HepG2 (cell line): ENCODE data around the gene HNRNPAB. TPM values are rescaled to one million over a fixed set of nuclear protein-coding genes. Genes with fewer than 3 reads are reported as not detected.

Experiments used
- AGO2 ChIP-seq: fragments of 200-400 bp; formaldehyde crosslinking; optimal IDR thresholded peaks from 2 replicates; pipeline ENCODE3; 2017; ENCODE audit warnings: mild to moderate bottlenecking, low read depth, low read length, moderate library complexity
- DMAP1 ChIP-seq: IDR thresholded peaks from 2 replicates; pipeline ENCODE4 v1.6.1; 2016
- HCFC1 ChIP-seq: fragments of 150-350 bp; IDR thresholded peaks from 2 replicates; pipeline ENCODE4 v1.6.1; 2014; ENCODE audit warnings: low read depth, low read length
- HNRNPLL ChIP-seq: fragments of 200-400 bp; formaldehyde crosslinking; IDR thresholded peaks from 2 replicates; pipeline ENCODE4 v1.6.1; 2017; ENCODE audit warnings: mild to moderate bottlenecking, low read depth, low read length; ENCODE audit not compliant: poor library complexity, severe bottlenecking
- IRF2 ChIP-seq: IDR thresholded peaks from 2 replicates; pipeline ENCODE4 v1.6.1; 2018; ENCODE audit warnings: missing genetic modification reagents, missing compliant biosample characterization
- KDM2A ChIP-seq: sonication (generic); formaldehyde crosslinking; IDR thresholded peaks from 2 replicates; pipeline ENCODE4 v1.4.0; 2020; ENCODE audit warnings: low read depth, missing genetic modification reagents, borderline replicate concordance
- NFE2L1 ChIP-seq: sonication (generic); formaldehyde crosslinking; IDR thresholded peaks from 2 replicates; pipeline ENCODE4 v1.4.0; 2020; ENCODE audit warnings: missing genetic modification reagents, mild to moderate bottlenecking, borderline replicate concordance
- NFIC ChIP-seq: IDR thresholded peaks from 2 replicates; pipeline ENCODE4 v1.6.1; 2012; ENCODE audit warnings: mild to moderate bottlenecking, low read length, inconsistent platforms
- PHF20 ChIP-seq: sonication (generic); formaldehyde crosslinking; IDR thresholded peaks from 2 replicates; pipeline ENCODE4 v1.5.0; 2020; ENCODE audit warnings: mild to moderate bottlenecking, missing genetic modification reagents
- PHF21A ChIP-seq: sonication (generic); formaldehyde crosslinking; IDR thresholded peaks from 2 replicates; pipeline ENCODE4 v1.5.0; 2020; ENCODE audit warnings: mild to moderate bottlenecking, missing genetic modification reagents
- SAP130 ChIP-seq: IDR thresholded peaks from 2 replicates; pipeline ENCODE4 v1.6.1; 2016; ENCODE audit warnings: low read depth
- U2AF1 ChIP-seq: fragments of 200-400 bp; formaldehyde crosslinking; optimal IDR thresholded peaks from 2 replicates; pipeline ENCODE3; 2017; ENCODE audit warnings: mild to moderate bottlenecking, low read depth, low read length
- ZNF256 ChIP-seq: sonication (generic); formaldehyde crosslinking; conservative IDR thresholded peaks from 2 replicates; pipeline ENCODE4 v1.4.0; 2020; ENCODE audit warnings: missing genetic modification reagents
- ZNF547 ChIP-seq: sonication (generic); formaldehyde crosslinking; IDR thresholded peaks from 2 replicates; pipeline ENCODE4 v1.5.1; 2020; ENCODE audit warnings: mild to moderate bottlenecking, missing genetic modification reagents
- ZNF709 ChIP-seq: sonication (generic); formaldehyde crosslinking; IDR thresholded peaks from 2 replicates; pipeline ENCODE4 v1.5.0; 2020; ENCODE audit warnings: mild to moderate bottlenecking, missing genetic modification reagents
- ZSCAN21 ChIP-seq: sonication (generic); formaldehyde crosslinking; IDR thresholded peaks from 2 replicates; pipeline ENCODE4 v1.8.0; 2022; ENCODE audit warnings: mild to moderate bottlenecking, missing genetic modification reagents, moderate library complexity, borderline replicate concordance
- polyA plus RNA-seq, 8 experiments: library from polyadenylated mRNA; depleted of rRNA in 3 of 8; stranded (reverse) in 7 of 8; unstranded in 1 of 8; fragments of >200 nt; fragmentation: Illumina TruSeq in 4 of 8; extraction: Trizol in 4 of 8; gene quantifications; 2 replicates each; pipeline versions ENCODE4 v1.2.1 to v1.2.3, GENCODE V29; 2011 to 2016; ENCODE audit warnings: low read depth in 4 of 8, missing spikeins in 1 of 8, mixed read lengths in 1 of 8; ENCODE audit not compliant: insufficient read depth in 1 of 8
- total RNA-seq, 5 experiments: library from RNA; depleted of rRNA; stranded (reverse); fragments of >200 nt; fragmentation: Illumina TruSeq; extraction: Trizol; gene quantifications; 2 replicates each; pipeline ENCODE4 v1.2.3, GENCODE V29; 2016; ENCODE audit warnings: low read depth in 1 of 5
- TF ChIP-seq, protein P1 (sequence below): sonication (generic); formaldehyde crosslinking; IDR thresholded peaks from 2 replicates; pipeline ENCODE4 v1.4.0; 2020; ENCODE audit warnings: missing genetic modification reagents
- TF ChIP-seq, protein P2 (sequence below): sonication (generic); formaldehyde crosslinking; IDR thresholded peaks from 2 replicates; pipeline ENCODE4 v1.4.0; 2020; ENCODE audit warnings: missing genetic modification reagents
- TF ChIP-seq, protein P3 (sequence below): sonication (generic); formaldehyde crosslinking; IDR thresholded peaks from 2 replicates; pipeline ENCODE4 v1.4.0; 2020; ENCODE audit warnings: missing genetic modification reagents
- TF ChIP-seq, protein P4 (sequence below): sonication (generic); formaldehyde crosslinking; IDR thresholded peaks from 2 replicates; pipeline ENCODE4 v1.5.0; 2020; ENCODE audit warnings: missing genetic modification reagents
- TF ChIP-seq, protein P5 (sequence below): sonication (generic); formaldehyde crosslinking; IDR thresholded peaks from 2 replicates; pipeline ENCODE4 v1.5.0; 2020; ENCODE audit warnings: missing genetic modification reagents

Gene HNRNPAB
- total and polyA plus RNA-seq, 2 of the 13 experiments (the other 11 are each of a cell fraction or from before 2014, with no cell fraction given): 62.6 to 111 TPM

DNA sequence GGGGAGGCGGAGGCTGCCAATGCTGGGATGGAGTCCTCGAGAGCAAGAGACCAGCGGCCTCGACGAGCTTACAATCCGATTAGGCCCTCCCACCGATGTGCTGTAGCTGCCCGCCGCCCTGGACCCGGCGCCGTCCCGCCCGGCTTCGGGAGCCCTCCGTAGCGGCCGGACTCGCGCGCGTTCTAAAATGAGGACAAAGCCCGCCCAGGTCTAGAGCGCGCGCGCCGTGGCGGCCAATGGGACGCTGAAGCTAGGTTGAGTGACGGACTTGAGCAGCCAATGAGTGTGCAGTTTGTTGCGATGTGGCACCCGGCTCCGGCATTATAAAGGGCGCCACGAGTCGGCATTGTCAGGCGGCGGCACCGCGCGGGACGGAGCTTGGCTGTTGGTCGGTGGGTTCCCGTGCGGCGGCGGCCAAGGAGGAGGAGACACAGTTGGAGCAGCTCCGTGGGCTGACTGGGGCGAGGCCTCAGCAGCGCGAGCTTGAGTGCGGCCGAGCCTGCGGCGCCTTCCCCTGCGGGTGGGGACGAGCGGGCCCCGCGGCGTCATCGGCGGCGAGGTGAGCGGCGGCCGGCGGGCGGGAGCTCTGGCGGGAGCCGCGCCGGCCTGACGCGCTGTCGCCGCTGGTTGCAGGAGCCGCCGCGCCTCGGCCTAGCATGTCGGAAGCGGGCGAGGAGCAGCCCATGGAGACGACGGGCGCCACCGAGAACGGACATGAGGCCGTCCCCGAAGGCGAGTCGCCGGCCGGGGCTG, at the start of gene HNRNPAB (continued):
- TF ChIP-seq ZNF256 (CRISPR knock-in tag): peak; percentile 86
- TF ChIP-seq SAP130 (CRISPR knock-in tag): peak; percentile 96
- peak; percentile 34; the same call in 1 of the 2 replicates for TF ChIP-seq HCFC1
- peak; percentile 98 for TF ChIP-seq DMAP1 (CRISPR knock-in tag)
- TF ChIP-seq PHF20 (CRISPR knock-in tag): peak; percentile 76
- TF ChIP-seq, protein P1, sequence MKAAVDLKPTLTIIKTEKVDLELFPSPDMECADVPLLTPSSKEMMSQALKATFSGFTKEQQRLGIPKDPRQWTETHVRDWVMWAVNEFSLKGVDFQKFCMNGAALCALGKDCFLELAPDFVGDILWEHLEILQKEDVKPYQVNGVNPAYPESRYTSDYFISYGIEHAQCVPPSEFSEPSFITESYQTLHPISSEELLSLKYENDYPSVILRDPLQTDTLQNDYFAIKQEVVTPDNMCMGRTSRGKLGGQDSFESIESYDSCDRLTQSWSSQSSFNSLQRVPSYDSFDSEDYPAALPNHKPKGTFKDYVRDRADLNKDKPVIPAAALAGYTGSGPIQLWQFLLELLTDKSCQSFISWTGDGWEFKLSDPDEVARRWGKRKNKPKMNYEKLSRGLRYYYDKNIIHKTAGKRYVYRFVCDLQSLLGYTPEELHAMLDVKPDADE: peak; percentile 87
- TF ChIP-seq ZSCAN21: peak; percentile 85; the same call in 1 of the 2 replicates
- no peak for TF ChIP-seq NFIC
- TF ChIP-seq PHF21A (CRISPR knock-in tag): 0 out of 2 replicates have a peak, but pooled peaks have one; percentile 59
- TF ChIP-seq IRF2 (CRISPR knock-in tag): peak; percentile 65
- peak; percentile 71 for TF ChIP-seq ZNF709 (CRISPR knock-in tag)
- TF ChIP-seq, protein P2, sequence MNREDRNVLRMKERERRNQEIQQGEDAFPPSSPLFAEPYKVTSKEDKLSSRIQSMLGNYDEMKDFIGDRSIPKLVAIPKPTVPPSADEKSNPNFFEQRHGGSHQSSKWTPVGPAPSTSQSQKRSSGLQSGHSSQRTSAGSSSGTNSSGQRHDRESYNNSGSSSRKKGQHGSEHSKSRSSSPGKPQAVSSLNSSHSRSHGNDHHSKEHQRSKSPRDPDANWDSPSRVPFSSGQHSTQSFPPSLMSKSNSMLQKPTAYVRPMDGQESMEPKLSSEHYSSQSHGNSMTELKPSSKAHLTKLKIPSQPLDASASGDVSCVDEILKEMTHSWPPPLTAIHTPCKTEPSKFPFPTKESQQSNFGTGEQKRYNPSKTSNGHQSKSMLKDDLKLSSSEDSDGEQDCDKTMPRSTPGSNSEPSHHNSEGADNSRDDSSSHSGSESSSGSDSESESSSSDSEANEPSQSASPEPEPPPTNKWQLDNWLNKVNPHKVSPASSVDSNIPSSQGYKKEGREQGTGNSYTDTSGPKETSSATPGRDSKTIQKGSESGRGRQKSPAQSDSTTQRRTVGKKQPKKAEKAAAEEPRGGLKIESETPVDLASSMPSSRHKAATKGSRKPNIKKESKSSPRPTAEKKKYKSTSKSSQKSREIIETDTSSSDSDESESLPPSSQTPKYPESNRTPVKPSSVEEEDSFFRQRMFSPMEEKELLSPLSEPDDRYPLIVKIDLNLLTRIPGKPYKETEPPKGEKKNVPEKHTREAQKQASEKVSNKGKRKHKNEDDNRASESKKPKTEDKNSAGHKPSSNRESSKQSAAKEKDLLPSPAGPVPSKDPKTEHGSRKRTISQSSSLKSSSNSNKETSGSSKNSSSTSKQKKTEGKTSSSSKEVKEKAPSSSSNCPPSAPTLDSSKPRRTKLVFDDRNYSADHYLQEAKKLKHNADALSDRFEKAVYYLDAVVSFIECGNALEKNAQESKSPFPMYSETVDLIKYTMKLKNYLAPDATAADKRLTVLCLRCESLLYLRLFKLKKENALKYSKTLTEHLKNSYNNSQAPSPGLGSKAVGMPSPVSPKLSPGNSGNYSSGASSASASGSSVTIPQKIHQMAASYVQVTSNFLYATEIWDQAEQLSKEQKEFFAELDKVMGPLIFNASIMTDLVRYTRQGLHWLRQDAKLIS (CRISPR knock-in tag): no peak
- TF ChIP-seq, protein P3, sequence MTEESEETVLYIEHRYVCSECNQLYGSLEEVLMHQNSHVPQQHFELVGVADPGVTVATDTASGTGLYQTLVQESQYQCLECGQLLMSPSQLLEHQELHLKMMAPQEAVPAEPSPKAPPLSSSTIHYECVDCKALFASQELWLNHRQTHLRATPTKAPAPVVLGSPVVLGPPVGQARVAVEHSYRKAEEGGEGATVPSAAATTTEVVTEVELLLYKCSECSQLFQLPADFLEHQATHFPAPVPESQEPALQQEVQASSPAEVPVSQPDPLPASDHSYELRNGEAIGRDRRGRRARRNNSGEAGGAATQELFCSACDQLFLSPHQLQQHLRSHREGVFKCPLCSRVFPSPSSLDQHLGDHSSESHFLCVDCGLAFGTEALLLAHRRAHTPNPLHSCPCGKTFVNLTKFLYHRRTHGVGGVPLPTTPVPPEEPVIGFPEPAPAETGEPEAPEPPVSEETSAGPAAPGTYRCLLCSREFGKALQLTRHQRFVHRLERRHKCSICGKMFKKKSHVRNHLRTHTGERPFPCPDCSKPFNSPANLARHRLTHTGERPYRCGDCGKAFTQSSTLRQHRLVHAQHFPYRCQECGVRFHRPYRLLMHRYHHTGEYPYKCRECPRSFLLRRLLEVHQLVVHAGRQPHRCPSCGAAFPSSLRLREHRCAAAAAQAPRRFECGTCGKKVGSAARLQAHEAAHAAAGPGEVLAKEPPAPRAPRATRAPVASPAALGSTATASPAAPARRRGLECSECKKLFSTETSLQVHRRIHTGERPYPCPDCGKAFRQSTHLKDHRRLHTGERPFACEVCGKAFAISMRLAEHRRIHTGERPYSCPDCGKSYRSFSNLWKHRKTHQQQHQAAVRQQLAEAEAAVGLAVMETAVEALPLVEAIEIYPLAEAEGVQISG (CRISPR knock-in tag): peak; percentile 83
- peak; percentile 72 for TF ChIP-seq HNRNPLL
- TF ChIP-seq, protein P4, sequence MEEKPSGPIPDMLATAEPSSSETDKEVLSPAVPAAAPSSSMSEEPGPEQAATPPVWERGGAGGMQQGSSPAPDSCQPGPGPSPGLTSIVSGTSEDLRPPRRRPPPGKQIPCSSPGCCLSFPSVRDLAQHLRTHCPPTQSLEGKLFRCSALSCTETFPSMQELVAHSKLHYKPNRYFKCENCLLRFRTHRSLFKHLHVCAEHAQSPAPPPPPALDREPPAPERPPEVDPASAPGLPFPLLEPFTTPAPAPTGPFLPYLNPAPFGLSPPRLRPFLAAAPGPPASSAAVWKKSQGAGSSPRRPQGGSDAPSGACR (CRISPR knock-in tag): peak; percentile 62; the same call in 1 of the 2 replicates
- TF ChIP-seq KDM2A: peak; percentile 99
- TF ChIP-seq NFE2L1 (CRISPR knock-in tag): no peak
- TF ChIP-seq U2AF1: peak; percentile 99
- TF ChIP-seq, protein P5, sequence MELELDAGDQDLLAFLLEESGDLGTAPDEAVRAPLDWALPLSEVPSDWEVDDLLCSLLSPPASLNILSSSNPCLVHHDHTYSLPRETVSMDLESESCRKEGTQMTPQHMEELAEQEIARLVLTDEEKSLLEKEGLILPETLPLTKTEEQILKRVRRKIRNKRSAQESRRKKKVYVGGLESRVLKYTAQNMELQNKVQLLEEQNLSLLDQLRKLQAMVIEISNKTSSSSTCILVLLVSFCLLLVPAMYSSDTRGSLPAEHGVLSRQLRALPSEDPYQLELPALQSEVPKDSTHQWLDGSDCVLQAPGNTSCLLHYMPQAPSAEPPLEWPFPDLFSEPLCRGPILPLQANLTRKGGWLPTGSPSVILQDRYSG (CRISPR knock-in tag): peak; percentile 62; the same call in 1 of the 2 replicates
- peak; percentile 92 for TF ChIP-seq ZNF547 (CRISPR knock-in tag)
- TF ChIP-seq AGO2: peak; percentile 95
